IPS-20b (cell line): ENCODE measurements around the gene CEP170B.

Source experiments
- H3K27ac ChIP-seq: one replicate; pipeline ENCODE4 v1.5.1; 2013; ENCODE audit warnings: low read length
- H3K27me3 ChIP-seq: 2 replicates; pipeline ENCODE4 v1.6.1; 2013; ENCODE audit warnings: mild to moderate bottlenecking, low read length, inconsistent platforms; ENCODE audit not compliant: insufficient read depth
- H3K36me3 ChIP-seq: 2 replicates; pipeline ENCODE4 v1.6.1; 2013; ENCODE audit warnings: low read depth, mild to moderate bottlenecking, inconsistent platforms, low read length, moderate library complexity; ENCODE audit not compliant: insufficient read depth
- H3K4me1 ChIP-seq: 2 replicates; pipeline ENCODE4 v1.6.1; 2013; ENCODE audit warnings: mild to moderate bottlenecking, control low read depth, inconsistent platforms, low read length, moderate library complexity; ENCODE audit not compliant: insufficient read depth
- H3K4me3 ChIP-seq: 2 replicates; pipeline ENCODE4 v1.5.1; 2013; ENCODE audit warnings: mild to moderate bottlenecking, low read length, inconsistent platforms
- H3K9ac ChIP-seq: 2 replicates; pipeline ENCODE4 v1.6.1; 2013; ENCODE audit warnings: low read depth, mild to moderate bottlenecking, inconsistent platforms, low read length, moderate library complexity
- H3K9me3 ChIP-seq: 2 replicates; pipeline ENCODE4 v1.6.1; 2013; ENCODE audit warnings: mild to moderate bottlenecking, low read depth, low read length, inconsistent platforms; ENCODE audit not compliant: insufficient read depth

CEP170B gene

GRCh38 chr14:104930526-104931303, 65.6 kb downstream of the CEP170B start:
- H3K9me3 ChIP-seq, result no peaks in the 10 kb centered on the region
- no peak overlapping the region for H3K4me3 ChIP-seq
- H3K27me3 ChIP-seq, result peaks cover 59% of the 10 kb centered on the region
- no peaks in the 10 kb centered on the region for H3K36me3 ChIP-seq
- no peak overlapping the region for H3K9ac ChIP-seq
- H3K27ac ChIP-seq, result no peak overlapping the region
- H3K4me1 ChIP-seq, result no peaks in the 10 kb centered on the region; the same call in 1 of the 2 replicates

GRCh38 chr14:104931304-104931770, 66.3 kb downstream of the CEP170B start:
- Histone ChIP-seq H3K9ac (no peak overlapping the region), H3K9me3 (no peaks in the 10 kb centered on the region), H3K4me3 (no peak overlapping the region), H3K27me3 (peaks cover 65% of the 10 kb centered on the region), H3K27ac (no peak overlapping the region), H3K4me1 (no peaks in the 10 kb centered on the region; the same call in 1 of the 2 replicates), H3K36me3 (no peaks in the 10 kb centered on the region)

GRCh38 chr14:104931771-104932675, 67.0 kb downstream of the CEP170B start:
- H3K4me1 ChIP-seq, result no peaks in the 10 kb centered on the region; the same call in 1 of the 2 replicates
- H3K4me3 ChIP-seq, result peak overlapping the region; percentile 53; the same call in 1 of the 2 replicates
- H3K9me3 ChIP-seq, result no peaks in the 10 kb centered on the region
- no peak overlapping the region for H3K27ac ChIP-seq
- H3K36me3 ChIP-seq, result no peaks in the 10 kb centered on the region
- peaks cover 72% of the 10 kb centered on the region for H3K27me3 ChIP-seq
- no peak overlapping the region for H3K9ac ChIP-seq

- H3K27me3 ChIP-seq, result peaks cover 82% of the 10 kb centered on the region
- H3K36me3 ChIP-seq, result no peaks in the 10 kb centered on the region
- H3K9ac ChIP-seq, result no peak overlapping the region
- H3K4me3 ChIP-seq, result peak overlapping the region; percentile 53; the same call in 1 of the 2 replicates
- H3K27ac ChIP-seq, result no peak overlapping the region
- no peaks in the 10 kb centered on the region for H3K9me3 ChIP-seq
- H3K4me1 ChIP-seq, result no peaks in the 10 kb centered on the region; the same call in 1 of the 2 replicates
Measured at GRCh38 chr14:104932676-104933631, 67.9 kb downstream of the CEP170B start.

- Histone ChIP-seq H3K27me3 (peaks cover 93% of the 10 kb centered on the region), H3K4me3 (0 out of 2 replicates have a peak overlapping the region, but pooled peaks have one; percentile 33), H3K9ac (no peak overlapping the region), H3K9me3 (no peaks in the 10 kb centered on the region), H3K4me1 (no peaks in the 10 kb centered on the region; the same call in 1 of the 2 replicates), H3K27ac (no peak overlapping the region), H3K36me3 (no peaks in the 10 kb centered on the region)
Measured at GRCh38 chr14:104933746-104934733, 69.0 kb downstream of the CEP170B start.

- Histone ChIP-seq H3K36me3 (no peaks in the 10 kb centered on the region), H3K27ac (no peak overlapping the region), H3K9me3 (no peaks in the 10 kb centered on the region), H3K4me1 (no peaks in the 10 kb centered on the region; the same call in 1 of the 2 replicates), H3K4me3 (no peak overlapping the region), H3K27me3 (peaks cover 91% of the 10 kb centered on the region), H3K9ac (no peak overlapping the region)
Measured at GRCh38 chr14:104935026-104935650, 70.1 kb downstream of the CEP170B start.

GRCh38 chr14:104935955-104936354, 70.9 kb downstream of the CEP170B start:
- peaks cover 88% of the 10 kb centered on the region for H3K27me3 ChIP-seq
- no peak overlapping the region for H3K27ac ChIP-seq
- H3K4me3 ChIP-seq, result no peak overlapping the region
- no peak overlapping the region for H3K9ac ChIP-seq
- no peaks in the 10 kb centered on the region; the same call in 1 of the 2 replicates for H3K4me1 ChIP-seq
- no peaks in the 10 kb centered on the region for H3K36me3 ChIP-seq
- H3K9me3 ChIP-seq, result no peaks in the 10 kb centered on the region

GRCh38 chr14:104936361-104937155, 71.5 kb downstream of the CEP170B start:
- no peak overlapping the region for H3K4me3 ChIP-seq
- no peak overlapping the region for H3K27ac ChIP-seq
- no peaks in the 10 kb centered on the region; the same call in 1 of the 2 replicates for H3K4me1 ChIP-seq
- H3K27me3 ChIP-seq, result peaks cover 82% of the 10 kb centered on the region
- H3K9me3 ChIP-seq, result no peaks in the 10 kb centered on the region
- H3K9ac ChIP-seq, result no peak overlapping the region
- H3K36me3 ChIP-seq, result no peaks in the 10 kb centered on the region

GRCh38 chr14:104937161-104937560, 72.1 kb downstream of the CEP170B start:
- Histone ChIP-seq H3K9ac (no peak overlapping the region), H3K27ac (no peak overlapping the region), H3K9me3 (no peaks in the 10 kb centered on the region), H3K4me1 (no peaks in the 10 kb centered on the region; the same call in 1 of the 2 replicates), H3K36me3 (no peaks in the 10 kb centered on the region), H3K4me3 (no peak overlapping the region), H3K27me3 (peaks cover 76% of the 10 kb centered on the region)
